GM20000 (cell line): ENCODE data around the gene RXRA.

Experiments
- DNase-seq: peaks from one replicate; pipeline ENCODE4 v3.0.0; 2012; ENCODE audit warnings: low spot score
- CTCF ChIP-seq: IDR thresholded peaks from 2 replicates; pipeline ENCODE4 v1.5.1; 2012; ENCODE audit warnings: mild to moderate bottlenecking, control low read depth; ENCODE audit errors: extremely low read depth, missing control alignments

The RXRA gene

GRCh38 chr9:134333234-134333873 lies 7.1 kb downstream of the RXRA start:
- no peak for TF ChIP-seq CTCF
- no peak for DNase-seq

GRCh38 chr9:134333874-134334581 lies 7.8 kb downstream of the RXRA start:
- DNase-seq, result no peak
- no peak for TF ChIP-seq CTCF

- TF ChIP-seq CTCF, result no peak
- no peak for DNase-seq
These were observed 8.8 kb downstream of the RXRA start for GRCh38 chr9:134335061-134335460.

GRCh38 chr9:134335486-134336220 lies 9.4 kb downstream of the RXRA start:
- TF ChIP-seq CTCF, result no peak
- DNase-seq, result no peak

GRCh38 chr9:134336228-134336627 lies 10.0 kb downstream of the RXRA start:
- no peak for DNase-seq
- TF ChIP-seq CTCF, result no peak

- DNase-seq, result no peak
- no peak for TF ChIP-seq CTCF
These were observed 10.7 kb downstream of the RXRA start for GRCh38 chr9:134336924-134337323.

GRCh38 chr9:134337469-134337868 lies 11.2 kb downstream of the RXRA start:
- no peak for DNase-seq
- no peak for TF ChIP-seq CTCF
